ENCODE data around the gene OSBP2.
A peak's percentile ranks its signal among the peaks of the same experiment; 100 is the strongest.

The OSBP2 gene

DNA sequence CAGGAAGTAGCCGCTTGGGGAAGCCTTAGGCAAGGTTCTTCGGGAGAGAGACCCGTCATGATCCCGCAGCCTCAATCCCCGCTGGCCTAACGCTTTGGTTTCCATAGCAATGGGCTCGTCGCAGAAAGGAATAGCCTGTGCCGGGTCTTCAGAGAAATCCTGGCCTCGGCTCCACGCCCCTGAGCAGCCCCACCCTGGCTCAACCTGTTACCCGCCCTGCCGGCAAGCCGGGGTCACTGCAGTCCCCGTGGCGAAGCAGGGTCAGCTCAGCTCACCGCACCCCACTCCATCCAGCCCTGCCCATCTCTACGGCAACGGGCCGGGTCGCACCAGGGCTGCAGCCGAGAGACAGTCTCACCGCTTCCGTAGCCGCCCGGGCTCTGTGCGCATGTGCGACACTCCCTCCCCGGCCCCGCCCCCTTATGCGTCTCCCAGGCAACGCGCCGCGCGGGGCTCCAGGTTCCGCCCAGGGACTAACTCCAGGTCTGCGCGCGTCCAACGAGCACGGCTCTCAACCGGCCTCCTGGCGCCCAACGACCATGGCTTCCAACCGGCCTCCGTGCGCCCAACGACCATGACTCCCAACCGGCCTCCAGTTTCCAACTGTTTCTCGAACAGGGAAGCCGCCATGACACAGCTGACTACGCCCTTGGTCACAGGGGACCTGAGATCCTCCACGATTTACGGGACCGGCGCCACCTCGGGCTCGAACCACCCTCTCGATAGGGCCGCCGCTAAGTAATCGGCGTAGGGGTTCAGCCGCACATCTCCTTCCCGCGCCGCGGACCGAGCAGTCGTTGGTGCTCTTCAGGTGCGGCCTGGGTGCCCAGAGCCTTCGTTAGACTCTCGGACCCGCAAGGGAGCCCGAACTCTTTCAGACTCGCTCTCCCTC, 26.9 kb upstream of the OSBP2 start, which contains the start of gene DUSP18:
TSS of gene DUSP18 (minus strand) at position 382 of the 892 bp plus-strand sequence. CDS start 3,872 bp downstream, outside the sequence.
- TF ChIP-seq EZH2phosphoT487 (IDR thresholded peaks at IDR 0.05; ENCODE audit: borderline replicate concordance, low read length): peak; percentile 80; the same call in 1 of the 2 replicates
- TF ChIP-seq, protein P1, sequence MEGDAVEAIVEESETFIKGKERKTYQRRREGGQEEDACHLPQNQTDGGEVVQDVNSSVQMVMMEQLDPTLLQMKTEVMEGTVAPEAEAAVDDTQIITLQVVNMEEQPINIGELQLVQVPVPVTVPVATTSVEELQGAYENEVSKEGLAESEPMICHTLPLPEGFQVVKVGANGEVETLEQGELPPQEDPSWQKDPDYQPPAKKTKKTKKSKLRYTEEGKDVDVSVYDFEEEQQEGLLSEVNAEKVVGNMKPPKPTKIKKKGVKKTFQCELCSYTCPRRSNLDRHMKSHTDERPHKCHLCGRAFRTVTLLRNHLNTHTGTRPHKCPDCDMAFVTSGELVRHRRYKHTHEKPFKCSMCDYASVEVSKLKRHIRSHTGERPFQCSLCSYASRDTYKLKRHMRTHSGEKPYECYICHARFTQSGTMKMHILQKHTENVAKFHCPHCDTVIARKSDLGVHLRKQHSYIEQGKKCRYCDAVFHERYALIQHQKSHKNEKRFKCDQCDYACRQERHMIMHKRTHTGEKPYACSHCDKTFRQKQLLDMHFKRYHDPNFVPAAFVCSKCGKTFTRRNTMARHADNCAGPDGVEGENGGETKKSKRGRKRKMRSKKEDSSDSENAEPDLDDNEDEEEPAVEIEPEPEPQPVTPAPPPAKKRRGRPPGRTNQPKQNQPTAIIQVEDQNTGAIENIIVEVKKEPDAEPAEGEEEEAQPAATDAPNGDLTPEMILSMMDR (IDR thresholded peaks at IDR 0.05; ENCODE audit: low read depth, low read length, poor library complexity, severe bottlenecking): no peak
- H3F3A ChIP-seq (ENCODE audit: control insufficient read depth, insufficient read depth): no peaks in the 10 kb centered on the region
- no peaks in the 10 kb centered on the region for H3K9me3 ChIP-seq (ENCODE audit: control insufficient read depth, insufficient read depth, low read length)
- H3K4me2 ChIP-seq (ENCODE audit: low read length): peak within 1 kb of the TSS; percentile 84
- no peak within 1 kb of the TSS for H3K27ac ChIP-seq (ENCODE audit: low read depth, low read length)
- peaks cover 19% of the 10 kb centered on the region for H3K27me3 ChIP-seq (ENCODE audit: control insufficient read depth, low read length)
- H3K9me2 ChIP-seq (replicated peaks; ENCODE audit: control insufficient read depth, low read length): no peaks in the 10 kb centered on the region
- no peaks in the 10 kb centered on the region for H3K36me3 ChIP-seq (ENCODE audit: control insufficient read depth, low read length)
- H3K4me1 ChIP-seq (ENCODE audit: control insufficient read depth, low read length): peaks cover 13% of the 10 kb centered on the region
- peak within 1 kb of the TSS; percentile 94 for H3K4me3 ChIP-seq (ENCODE audit: low read length)
- no peaks in the 10 kb centered on the region for H3K79me2 ChIP-seq (ENCODE audit: control insufficient read depth, low read length)
- H4K20me1 ChIP-seq (ENCODE audit: control insufficient read depth, insufficient read depth, low read depth, low read length): no peaks in the 10 kb centered on the region

DNA sequence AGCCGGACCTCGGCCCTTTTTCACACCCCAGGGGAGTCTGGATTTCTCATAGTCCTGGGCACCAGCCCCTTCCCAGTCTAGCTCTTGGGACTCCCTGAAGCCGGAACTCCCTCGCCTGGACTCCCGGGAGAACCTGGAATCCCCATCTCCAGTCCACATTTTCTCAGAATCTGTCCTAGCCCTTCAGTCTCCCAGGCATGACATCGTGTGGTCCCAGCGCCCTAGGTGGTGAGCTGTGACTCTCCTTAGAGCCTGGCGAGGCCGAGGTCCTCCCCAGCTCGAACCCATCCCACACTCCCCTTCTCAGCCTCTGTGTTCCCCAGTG, 26.3 kb upstream of the OSBP2 start:
- Histone ChIP-seq H3K27me3 (ENCODE audit: control insufficient read depth, low read length) (peaks cover 19% of the 10 kb centered on the region), H3K27ac (ENCODE audit: low read depth, low read length) (no peak overlapping the region), H3K4me1 (ENCODE audit: control insufficient read depth, low read length) (peaks cover 13% of the 10 kb centered on the region), H3K36me3 (ENCODE audit: control insufficient read depth, low read length) (no peaks in the 10 kb centered on the region), H3K9me3 (ENCODE audit: control insufficient read depth, insufficient read depth, low read length) (no peaks in the 10 kb centered on the region), H3K4me2 (ENCODE audit: low read length) (peak overlapping the region; percentile 84), H3K4me3 (ENCODE audit: low read length) (peak overlapping the region; percentile 94), H3F3A (ENCODE audit: control insufficient read depth, insufficient read depth) (no peaks in the 10 kb centered on the region), H3K79me2 (ENCODE audit: control insufficient read depth, low read length) (no peaks in the 10 kb centered on the region), H3K9me2 (replicated peaks; ENCODE audit: control insufficient read depth, low read length) (no peaks in the 10 kb centered on the region), H4K20me1 (ENCODE audit: control insufficient read depth, insufficient read depth, low read depth, low read length) (no peaks in the 10 kb centered on the region)
- 0 out of 2 replicates have a peak, but pooled peaks have one; percentile 8 for TF ChIP-seq EZH2phosphoT487 (IDR thresholded peaks at IDR 0.05; ENCODE audit: borderline replicate concordance, low read length)
- TF ChIP-seq, protein P1 (IDR thresholded peaks at IDR 0.05; ENCODE audit: low read depth, low read length, poor library complexity, severe bottlenecking): no peak

DNA sequence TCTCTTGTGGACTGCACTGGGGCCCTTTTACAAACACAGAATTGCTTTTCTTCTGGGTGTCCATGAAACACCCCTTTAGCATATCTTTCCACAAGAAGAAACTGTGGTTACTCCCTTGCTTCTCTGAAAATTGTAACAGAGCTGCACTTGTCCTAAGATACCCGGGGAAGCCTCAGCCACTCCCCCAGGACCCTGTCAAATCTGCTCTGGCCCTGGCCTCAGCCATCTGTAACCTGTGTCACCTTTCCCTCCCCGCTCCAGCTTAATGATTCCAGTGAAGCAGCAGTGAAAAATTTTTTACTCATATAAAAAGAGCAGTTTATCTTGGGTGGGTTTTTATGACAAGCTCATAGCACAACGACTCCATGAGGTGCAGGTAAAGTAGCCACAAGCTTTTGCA, 23.6 kb upstream of the OSBP2 start:
- TF ChIP-seq, protein P1 (IDR thresholded peaks at IDR 0.05; ENCODE audit: low read depth, low read length, poor library complexity, severe bottlenecking): no peak
- TF ChIP-seq EZH2phosphoT487 (IDR thresholded peaks at IDR 0.05; ENCODE audit: borderline replicate concordance, low read length): no peak
- Histone ChIP-seq H4K20me1 (ENCODE audit: control insufficient read depth, insufficient read depth, low read depth, low read length) (no peaks in the 10 kb centered on the region), H3K79me2 (ENCODE audit: control insufficient read depth, low read length) (no peaks in the 10 kb centered on the region), H3F3A (ENCODE audit: control insufficient read depth, insufficient read depth) (no peaks in the 10 kb centered on the region), H3K36me3 (ENCODE audit: control insufficient read depth, low read length) (no peaks in the 10 kb centered on the region), H3K9me3 (ENCODE audit: control insufficient read depth, insufficient read depth, low read length) (no peaks in the 10 kb centered on the region), H3K27me3 (ENCODE audit: control insufficient read depth, low read length) (peaks cover 19% of the 10 kb centered on the region), H3K9me2 (replicated peaks; ENCODE audit: control insufficient read depth, low read length) (no peaks in the 10 kb centered on the region), H3K4me1 (ENCODE audit: control insufficient read depth, low read length) (peaks cover 13% of the 10 kb centered on the region), H3K27ac (ENCODE audit: low read depth, low read length) (no peak overlapping the region), H3K4me3 (ENCODE audit: low read length) (no peak overlapping the region), H3K4me2 (ENCODE audit: low read length) (no peak overlapping the region)
